OCI-LY7 (cell line): ENCODE data around the gene FANCC. TPM values are rescaled to one million over a fixed set of nuclear protein-coding genes. Genes with fewer than 3 reads are reported as not detected.

Experiments
- BruUV-seq: library from RNA; stranded (reverse); fragments of 400-500 nt; replicated peaks from 2 replicates; lab custom pipeline; 2021; lab: Mats Ljungman, UMichigan
- CTCF ChIA-PET: fragments of 300-600 bp; sonication (Branson Sonifier 250); formaldehyde crosslinking; loops from one replicate; lab custom pipeline; 2022; ENCODE audit warnings: antibody characterized with exemption; ENCODE audit not compliant: unreplicated experiment; lab: Charles Lee
- POLR2A ChIA-PET: fragments of 300-600 bp; sonication (Branson Sonifier 250); formaldehyde crosslinking; loops from one replicate; lab custom pipeline; 2022; ENCODE audit warnings: antibody characterized with exemption; lab: Charles Lee
- DNase-seq: peaks from one replicate; pipeline ENCODE4 v3.0.0-alpha.2; 2015; ENCODE audit warnings: low spot score
- H2AFZ ChIP-seq: fragments of 200-600 bp; sonication (generic), shearing (Covaris generic); 2 replicates; pipeline ENCODE4 v1.6.1; 2014; ENCODE audit warnings: mild to moderate bottlenecking, antibody characterized with exemption, low read length, moderate library complexity
- H3K27ac ChIP-seq: fragments of 200-600 bp; sonication (generic); 2 replicates; pipeline ENCODE4 v1.5.1; 2014; ENCODE audit warnings: mixed run types, low read depth, mild to moderate bottlenecking, moderate library complexity, low read length, inconsistent platforms; ENCODE audit not compliant: poor library complexity, severe bottlenecking
- H3K36me3 ChIP-seq: fragments of 200-600 bp; sonication (generic); 2 replicates; pipeline ENCODE4 v1.6.1; 2014; ENCODE audit warnings: mild to moderate bottlenecking, antibody characterized with exemption, low read length, moderate library complexity, mixed read lengths; ENCODE audit not compliant: insufficient read depth
- H3K4me1 ChIP-seq: fragments of 200-600 bp; sonication (generic); 2 replicates; pipeline ENCODE4 v1.5.1; 2014; ENCODE audit warnings: mild to moderate bottlenecking, low read length; ENCODE audit not compliant: insufficient read depth, poor library complexity, severe bottlenecking
- H3K4me2 ChIP-seq: fragments of 200-600 bp; sonication (generic); 2 replicates; pipeline ENCODE4 v1.6.1; 2014; ENCODE audit warnings: mild to moderate bottlenecking, low read length
- H3K4me3 ChIP-seq: fragments of 200-600 bp; sonication (generic); 2 replicates; pipeline ENCODE4 v1.5.1; 2014; ENCODE audit warnings: mild to moderate bottlenecking, low read depth, low read length; ENCODE audit not compliant: poor library complexity, severe bottlenecking
- H3K79me2 ChIP-seq: fragments of 200-600 bp; sonication (generic); 2 replicates; pipeline ENCODE4 v1.6.1; 2016; ENCODE audit warnings: low read depth, mild to moderate bottlenecking, low read length, moderate library complexity, mixed read lengths; ENCODE audit not compliant: insufficient read depth
- H3K9me2 ChIP-seq: fragments of 200-600 bp; sonication (generic); 2 replicates; pipeline ENCODE4 v1.6.1; 2016; ENCODE audit warnings: mild to moderate bottlenecking, low read length, mixed read lengths; ENCODE audit not compliant: insufficient read depth
- H3K9me3 ChIP-seq: fragments of 200-600 bp; sonication (generic); 2 replicates; pipeline ENCODE4 v1.6.1; 2014; ENCODE audit warnings: mild to moderate bottlenecking, mixed run types, low read length, mixed read lengths
- H4K20me1 ChIP-seq: fragments of 200-600 bp; sonication (generic); 2 replicates; pipeline ENCODE4 v1.6.1; 2014; ENCODE audit warnings: mild to moderate bottlenecking, antibody characterized with exemption, low read length, moderate library complexity, mixed read lengths; ENCODE audit not compliant: insufficient read depth
- EZH2phosphoT487 ChIP-seq: fragments of 200-600 bp; sonication (generic); IDR thresholded peaks from 2 replicates; pipeline ENCODE4 v1.6.1; 2018; ENCODE audit warnings: low read depth, borderline replicate concordance, mild to moderate bottlenecking, mixed run types, antibody characterized with exemption, low read length, moderate library complexity, mixed read lengths
- intact Hi-C: fragments of 100-400 bp; cut with micrococcal nuclease; formaldehyde crosslinking; loops from one replicate; pipeline ENCODE4 v1.10.0; 2022; ENCODE audit not compliant: unreplicated experiment
- total RNA-seq, 2 experiments: library from RNA; depleted of rRNA in 1 of 2; stranded (reverse); fragments of >200 nt in 1 of 2; shearing (Covaris generic) in 1 of 2; gene quantifications; 2 replicates each; pipeline ENCODE4 v1.2.3, GENCODE V29; 2014 to 2022
- TF ChIP-seq, protein P1 (sequence below): fragments of 200-600 bp; sonication (generic); conservative IDR thresholded peaks from 2 replicates; pipeline ENCODE4 v1.5.1; 2014; ENCODE audit warnings: mild to moderate bottlenecking, antibody characterized with exemption, low read length, moderate library complexity, mixed read lengths

FANCC gene
- total RNA-seq, 2 experiments from 2014 or later = 13.9 to 28.7 TPM

DNA sequence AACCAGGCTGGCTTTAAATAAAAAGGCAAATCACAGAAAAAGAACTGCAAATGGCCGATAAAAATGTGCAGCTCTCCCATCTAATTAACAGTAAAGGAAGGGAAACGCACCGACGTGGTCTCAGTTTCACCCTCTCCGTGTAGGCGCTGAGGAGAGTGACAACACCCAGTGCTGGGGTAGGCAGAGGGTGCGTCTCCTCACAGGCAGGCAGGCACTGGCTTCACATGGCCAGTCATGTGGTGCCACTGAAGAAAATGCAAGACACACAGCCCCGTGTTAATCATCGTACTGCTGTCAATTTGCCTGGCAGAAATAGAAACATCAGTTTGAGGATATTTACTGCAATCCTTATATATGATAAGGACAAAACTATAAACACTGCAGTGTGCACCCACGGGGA, 178.4 kb downstream of the FANCC start:
- CTCF ChIA-PET = no interaction called here
- H3K36me3 ChIP-seq = no peaks in the 10 kb centered on the region
- BruUV-seq = no TSS peak
- H3K27ac ChIP-seq = no peak overlapping the region
- no peak overlapping the region for H2AFZ ChIP-seq
- H3K4me3 ChIP-seq = no peak overlapping the region
- no peaks in the 10 kb centered on the region for H3K9me2 ChIP-seq
- POLR2A ChIA-PET = no interaction called here
- no peaks in the 10 kb centered on the region for H3K9me3 ChIP-seq
- H3K4me2 ChIP-seq = no peak overlapping the region; the same call in 1 of the 2 replicates
- intact Hi-C loops = no loop called here
- no peaks in the 10 kb centered on the region for H3K4me1 ChIP-seq
- H4K20me1 ChIP-seq = no peaks in the 10 kb centered on the region
- no peaks in the 10 kb centered on the region for H3K79me2 ChIP-seq
- DNase-seq = no peak
- TF ChIP-seq, protein P1, sequence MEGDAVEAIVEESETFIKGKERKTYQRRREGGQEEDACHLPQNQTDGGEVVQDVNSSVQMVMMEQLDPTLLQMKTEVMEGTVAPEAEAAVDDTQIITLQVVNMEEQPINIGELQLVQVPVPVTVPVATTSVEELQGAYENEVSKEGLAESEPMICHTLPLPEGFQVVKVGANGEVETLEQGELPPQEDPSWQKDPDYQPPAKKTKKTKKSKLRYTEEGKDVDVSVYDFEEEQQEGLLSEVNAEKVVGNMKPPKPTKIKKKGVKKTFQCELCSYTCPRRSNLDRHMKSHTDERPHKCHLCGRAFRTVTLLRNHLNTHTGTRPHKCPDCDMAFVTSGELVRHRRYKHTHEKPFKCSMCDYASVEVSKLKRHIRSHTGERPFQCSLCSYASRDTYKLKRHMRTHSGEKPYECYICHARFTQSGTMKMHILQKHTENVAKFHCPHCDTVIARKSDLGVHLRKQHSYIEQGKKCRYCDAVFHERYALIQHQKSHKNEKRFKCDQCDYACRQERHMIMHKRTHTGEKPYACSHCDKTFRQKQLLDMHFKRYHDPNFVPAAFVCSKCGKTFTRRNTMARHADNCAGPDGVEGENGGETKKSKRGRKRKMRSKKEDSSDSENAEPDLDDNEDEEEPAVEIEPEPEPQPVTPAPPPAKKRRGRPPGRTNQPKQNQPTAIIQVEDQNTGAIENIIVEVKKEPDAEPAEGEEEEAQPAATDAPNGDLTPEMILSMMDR = no peak
- TF ChIP-seq EZH2phosphoT487 = no peak

GRCh38 chr9:95138474-95138873, 179.0 kb downstream of the FANCC start:
- DNase-seq = no peak
- no TSS peak for BruUV-seq
- no peaks in the 10 kb centered on the region for H3K9me2 ChIP-seq
- H4K20me1 ChIP-seq = no peaks in the 10 kb centered on the region
- H3K9me3 ChIP-seq = no peaks in the 10 kb centered on the region
- H3K4me1 ChIP-seq = no peaks in the 10 kb centered on the region
- no peak overlapping the region for H3K27ac ChIP-seq
- H3K36me3 ChIP-seq = no peaks in the 10 kb centered on the region
- POLR2A ChIA-PET = no interaction called here
- H2AFZ ChIP-seq = no peak overlapping the region
- H3K4me3 ChIP-seq = no peak overlapping the region
- no peak for TF ChIP-seq EZH2phosphoT487
- TF ChIP-seq, protein P1 = no peak
- no peak overlapping the region for H3K4me2 ChIP-seq
- intact Hi-C loops = no loop called here
- no peaks in the 10 kb centered on the region for H3K79me2 ChIP-seq
- CTCF ChIA-PET = interaction anchor here (0.6 kb wide), 1 partner anchor 53 kb away, joined by 3 read pairs; no protein-coding TSS in a partner anchor

DNA sequence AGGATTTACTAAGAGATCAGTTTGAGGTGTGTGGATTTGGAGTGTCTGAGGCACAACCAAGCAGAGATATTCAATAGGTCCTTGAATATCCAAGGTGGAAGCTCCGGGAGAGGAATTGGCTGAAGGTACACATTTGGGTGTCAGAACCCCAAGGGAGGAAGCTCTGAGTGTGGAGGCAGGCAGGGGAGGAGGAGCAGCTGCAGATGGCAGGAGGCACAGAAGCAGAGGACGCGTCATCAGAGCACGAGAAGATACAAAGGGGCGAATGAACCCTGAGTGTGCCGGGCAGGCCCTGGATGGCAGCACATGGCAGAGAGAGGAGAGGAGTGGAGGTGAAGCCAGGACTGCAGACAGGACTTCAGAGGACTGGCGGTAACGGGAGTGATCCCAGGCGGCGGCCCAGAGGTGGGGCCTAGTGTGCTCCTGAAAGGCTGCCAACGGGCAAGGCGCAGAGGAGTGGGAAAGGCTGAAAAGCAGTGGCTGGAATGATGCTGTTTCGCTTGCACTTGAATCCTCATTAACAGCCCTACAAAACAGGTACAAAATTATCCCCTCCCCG, 179.8 kb downstream of the FANCC start:
- intact Hi-C loops = no loop called here
- Histone ChIP-seq H3K4me3 (no peak overlapping the region), H3K9me3 (no peaks in the 10 kb centered on the region), H3K79me2 (no peaks in the 10 kb centered on the region), H4K20me1 (no peaks in the 10 kb centered on the region), H2AFZ (no peak overlapping the region), H3K9me2 (no peaks in the 10 kb centered on the region), H3K4me2 (no peak overlapping the region), H3K27ac (no peak overlapping the region), H3K4me1 (no peaks in the 10 kb centered on the region), H3K36me3 (no peaks in the 10 kb centered on the region)
- ChIA-PET POLR2A (no interaction called here), CTCF (interaction anchor here (0.6 kb wide), 1 partner anchor 52 kb away, joined by 3 read pairs; no protein-coding TSS in a partner anchor)
- no peak for TF ChIP-seq EZH2phosphoT487
- TF ChIP-seq, protein P1 = no peak
- DNase-seq = no peak
- BruUV-seq = no TSS peak
